Vagina (tissue), 2 donors: ENCODE measurements around the gene BICC1.

Source experiments
- POLR2A ChIP-seq, 2 donors: fragments of 450-650 bp; IDR thresholded peaks; one replicate each; pipeline ENCODE4 v1.6.1; 2017; ENCODE audit warnings: antibody characterized with exemption in 2 of 2, mild to moderate bottlenecking in 2 of 2, moderate library complexity in 2 of 2
- POLR2AphosphoS5 ChIP-seq, 2 donors: sonication (generic); formaldehyde crosslinking; IDR thresholded peaks; one replicate each; pipeline ENCODE4 v1.9.0; 2017; ENCODE audit warnings: antibody characterized with exemption in 2 of 2, mild to moderate bottlenecking in 2 of 2, low read depth in 1 of 2; ENCODE audit not compliant: insufficient read depth in 1 of 2
- TF ChIP-seq, protein P1 (sequence below), 3 experiments: fragments of 450-650 bp in 2 of 3; fragments of 200-600 bp in 1 of 3; sonication (generic) in 1 of 3; IDR thresholded peaks; one replicate each; pipeline ENCODE4 v1.5.1; 2017 to 2019; ENCODE audit warnings: antibody characterized with exemption in 3 of 3, mild to moderate bottlenecking in 2 of 3, moderate library complexity in 2 of 3

DNA sequence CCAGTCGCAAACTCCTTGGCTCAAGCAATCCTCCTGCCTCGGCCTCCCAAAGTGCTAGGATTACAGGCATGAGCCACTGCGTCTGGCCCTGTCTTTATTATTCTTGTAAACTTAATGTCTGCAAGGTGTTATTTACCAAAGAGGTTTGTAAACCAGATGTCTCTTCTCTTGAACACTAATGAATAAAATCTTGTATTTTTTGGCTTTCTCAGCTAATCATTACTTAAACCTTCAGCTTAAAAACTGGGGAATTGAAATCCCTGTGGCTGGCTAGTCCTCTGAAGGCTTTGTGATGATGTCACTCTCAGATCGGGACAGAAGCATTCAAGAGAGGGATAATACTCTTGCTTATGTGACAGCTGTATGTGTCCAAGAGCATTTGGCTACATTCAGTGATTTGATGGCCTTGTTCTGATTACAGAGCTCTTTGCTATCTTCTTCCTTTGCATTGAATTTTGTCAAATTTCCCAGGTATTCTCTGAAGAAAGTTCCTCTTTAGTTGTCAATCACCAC is 130.3 kb downstream of the BICC1 start:
- TF ChIP-seq POLR2A (IDR thresholded peaks at IDR 0.05) (no peak), POLR2AphosphoS5 (IDR thresholded peaks at IDR 0.05; ENCODE audit: insufficient read depth in 1 of 2, low read depth in 1 of 2) (no peak)
- TF ChIP-seq, protein P1, sequence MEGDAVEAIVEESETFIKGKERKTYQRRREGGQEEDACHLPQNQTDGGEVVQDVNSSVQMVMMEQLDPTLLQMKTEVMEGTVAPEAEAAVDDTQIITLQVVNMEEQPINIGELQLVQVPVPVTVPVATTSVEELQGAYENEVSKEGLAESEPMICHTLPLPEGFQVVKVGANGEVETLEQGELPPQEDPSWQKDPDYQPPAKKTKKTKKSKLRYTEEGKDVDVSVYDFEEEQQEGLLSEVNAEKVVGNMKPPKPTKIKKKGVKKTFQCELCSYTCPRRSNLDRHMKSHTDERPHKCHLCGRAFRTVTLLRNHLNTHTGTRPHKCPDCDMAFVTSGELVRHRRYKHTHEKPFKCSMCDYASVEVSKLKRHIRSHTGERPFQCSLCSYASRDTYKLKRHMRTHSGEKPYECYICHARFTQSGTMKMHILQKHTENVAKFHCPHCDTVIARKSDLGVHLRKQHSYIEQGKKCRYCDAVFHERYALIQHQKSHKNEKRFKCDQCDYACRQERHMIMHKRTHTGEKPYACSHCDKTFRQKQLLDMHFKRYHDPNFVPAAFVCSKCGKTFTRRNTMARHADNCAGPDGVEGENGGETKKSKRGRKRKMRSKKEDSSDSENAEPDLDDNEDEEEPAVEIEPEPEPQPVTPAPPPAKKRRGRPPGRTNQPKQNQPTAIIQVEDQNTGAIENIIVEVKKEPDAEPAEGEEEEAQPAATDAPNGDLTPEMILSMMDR (IDR thresholded peaks at IDR 0.05), result no peak
